HG02759 (cell line): Measurements from ENCODE around the gene MVB12B.

Experiments
- ATAC-seq: cut with Tn5 transposase; IDR thresholded peaks from one replicate; pipeline ENCODE4 v1.9.1; 2021; ENCODE audit warnings: mild to moderate bottlenecking, moderate library complexity; ENCODE audit not compliant: unreplicated experiment

MVB12B gene

DNA sequence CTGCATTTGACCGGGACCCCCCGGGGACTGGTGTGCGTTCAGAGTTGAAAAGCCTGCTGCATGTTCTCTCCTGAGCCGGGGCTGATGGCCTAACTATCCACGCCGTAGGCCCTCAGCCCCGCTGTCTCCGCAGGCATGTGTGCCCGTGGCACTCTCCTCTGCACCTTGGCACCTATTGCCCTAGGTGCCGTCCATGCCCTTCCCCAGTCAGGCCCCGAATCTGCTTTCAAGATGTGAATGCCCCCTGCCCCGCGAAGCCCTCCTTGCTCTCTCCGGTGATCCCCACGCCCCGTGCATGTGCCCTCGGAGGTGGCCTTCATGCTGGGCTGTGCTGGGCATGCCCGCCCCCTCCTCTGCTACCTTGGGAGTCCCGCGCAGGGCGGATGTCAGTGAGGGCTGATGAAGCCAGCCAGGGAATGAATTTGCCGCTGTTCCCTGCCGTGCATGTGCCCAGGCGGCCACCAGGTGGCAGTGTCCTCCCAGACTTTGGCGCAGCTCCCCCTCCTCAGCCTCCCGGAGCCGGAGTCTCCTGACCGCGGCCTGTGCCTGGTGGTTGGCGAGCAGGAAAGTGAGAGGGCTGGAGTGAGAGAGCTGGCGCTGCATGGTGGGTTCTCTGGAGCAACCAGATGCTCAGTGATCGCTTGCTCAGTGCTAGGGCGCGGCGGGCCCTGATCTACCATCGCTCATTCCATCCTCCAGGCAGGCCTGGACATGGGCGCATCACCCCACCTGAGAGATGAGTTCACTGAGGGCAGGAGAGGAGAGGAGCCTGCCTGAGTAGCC is 174.2 kb downstream of the MVB12B start:
- peak; percentile 47 for ATAC-seq

DNA sequence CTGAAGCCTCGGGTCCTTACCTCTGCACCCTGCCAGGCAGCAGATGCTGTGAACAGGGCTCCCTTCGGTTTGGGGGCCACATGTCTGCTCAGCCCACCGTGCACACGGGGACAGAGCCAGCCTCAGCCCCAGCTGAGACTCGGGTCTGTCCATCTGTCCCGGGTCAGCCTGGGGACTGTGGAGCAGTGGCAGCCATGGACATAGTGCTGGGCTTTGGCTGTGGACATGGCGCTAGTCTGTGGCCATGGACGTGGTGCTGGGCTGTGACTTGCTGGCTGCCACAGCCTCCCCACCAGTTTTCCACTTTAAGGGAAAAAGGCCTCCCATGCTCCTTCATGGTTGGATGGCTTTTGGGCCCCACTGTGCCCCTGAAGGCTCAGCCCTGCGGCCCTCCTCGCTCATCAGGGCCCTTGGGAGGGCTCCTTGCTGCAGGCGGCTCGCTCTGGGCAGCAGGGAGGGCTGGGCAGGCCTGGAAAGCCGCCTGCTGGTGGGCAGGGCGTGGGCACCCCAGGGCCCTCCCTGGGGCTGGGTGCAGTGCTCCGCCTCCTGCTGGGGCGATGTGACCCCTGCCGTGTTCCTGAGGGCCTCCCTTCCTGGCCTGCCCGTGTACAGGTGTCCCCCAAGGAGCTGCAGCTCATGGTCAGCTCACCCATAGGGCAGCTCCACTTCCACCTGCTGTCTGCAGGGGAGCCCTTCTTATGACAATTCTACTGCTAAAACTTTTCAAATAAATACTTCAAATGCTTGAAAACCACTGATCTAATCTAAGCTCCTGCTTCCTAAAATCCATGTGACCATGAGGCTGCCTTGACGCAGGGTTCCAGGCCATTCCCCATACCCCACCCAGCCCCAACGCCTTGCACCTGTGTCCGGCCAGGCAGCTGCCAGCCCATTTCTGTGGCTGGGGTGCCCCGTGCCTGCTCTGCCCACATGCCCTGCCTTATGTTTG is 175.0 kb downstream of the MVB12B start:
- ATAC-seq = no peak

DNA sequence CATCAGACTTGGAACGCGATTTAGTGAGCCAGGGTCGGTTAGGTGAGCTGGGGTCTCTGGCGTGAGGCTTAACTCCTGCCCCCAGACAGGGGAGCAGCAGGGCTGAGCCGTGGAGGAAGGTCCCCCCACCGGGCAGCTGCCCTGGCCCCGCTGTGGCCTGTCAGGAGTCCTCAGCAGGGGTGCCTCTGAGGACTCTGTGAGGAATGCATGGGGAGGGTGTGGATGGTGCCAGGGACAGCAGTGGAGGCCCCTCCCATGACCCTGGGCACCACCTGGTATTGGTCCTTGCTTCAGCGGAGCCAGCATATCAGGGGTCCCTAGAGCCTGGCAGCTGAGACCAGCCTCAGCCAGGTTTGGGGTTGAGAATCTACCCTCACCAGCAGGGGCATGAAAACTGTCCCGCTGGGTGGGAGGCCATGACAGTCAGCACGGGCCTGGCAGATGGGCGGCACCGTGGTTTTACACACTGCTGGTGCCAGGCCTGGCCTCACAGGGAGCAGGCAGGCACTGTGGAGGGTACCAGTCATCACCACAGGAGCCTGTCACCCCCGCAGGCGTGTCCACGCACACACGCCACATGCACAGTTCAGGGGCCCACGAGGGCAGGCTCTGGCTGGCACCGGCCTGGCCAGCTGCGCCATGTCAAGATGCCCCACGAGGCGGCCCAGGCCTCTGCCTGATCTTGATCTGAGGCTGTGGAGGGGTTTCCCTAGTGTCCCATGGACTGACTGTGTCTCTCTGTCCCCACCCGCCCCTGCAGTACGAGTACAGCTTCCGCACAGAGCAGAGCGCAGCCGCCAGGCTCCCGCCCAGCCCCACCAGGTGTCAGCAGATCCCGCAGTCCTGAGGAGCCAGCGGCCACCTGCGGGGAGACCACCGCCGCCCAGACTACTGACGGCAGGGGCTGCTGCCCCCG is 176.0 kb downstream of the MVB12B start:
- no peak for ATAC-seq

- ATAC-seq = no peak
Measured at GRCh38 chr9:126503333-126504085, 176.9 kb downstream of the MVB12B start.

- ATAC-seq = no peak
Measured at GRCh38 chr9:126504086-126504976, 177.7 kb downstream of the MVB12B start.

DNA sequence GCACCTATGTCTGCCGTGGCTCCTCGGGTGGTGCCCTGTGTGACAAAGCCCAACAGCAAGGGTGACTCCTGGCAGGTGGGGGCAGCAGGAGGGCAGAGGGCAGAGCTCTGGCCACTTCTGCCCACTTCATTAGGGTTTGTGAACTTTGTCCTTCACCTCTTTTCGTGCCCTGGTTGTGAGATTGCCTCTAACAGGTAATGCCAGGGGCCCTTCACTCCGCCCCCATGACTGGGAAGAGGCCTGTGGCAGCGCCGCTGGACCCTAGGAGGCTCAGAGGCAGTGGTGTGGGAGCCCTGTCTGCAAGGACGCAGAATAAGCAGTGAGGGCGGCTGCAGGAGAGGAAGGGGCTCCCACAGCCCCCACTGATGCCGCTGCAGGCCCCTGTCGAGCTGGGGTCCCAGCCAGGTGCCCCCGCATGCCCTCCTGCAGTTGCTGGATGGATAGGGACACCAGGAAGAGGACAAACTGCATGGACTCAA is 178.4 kb downstream of the MVB12B start:
- ATAC-seq = no peak

- no peak for ATAC-seq
Measured at GRCh38 chr9:126505697-126506346, 179.2 kb downstream of the MVB12B start.

DNA sequence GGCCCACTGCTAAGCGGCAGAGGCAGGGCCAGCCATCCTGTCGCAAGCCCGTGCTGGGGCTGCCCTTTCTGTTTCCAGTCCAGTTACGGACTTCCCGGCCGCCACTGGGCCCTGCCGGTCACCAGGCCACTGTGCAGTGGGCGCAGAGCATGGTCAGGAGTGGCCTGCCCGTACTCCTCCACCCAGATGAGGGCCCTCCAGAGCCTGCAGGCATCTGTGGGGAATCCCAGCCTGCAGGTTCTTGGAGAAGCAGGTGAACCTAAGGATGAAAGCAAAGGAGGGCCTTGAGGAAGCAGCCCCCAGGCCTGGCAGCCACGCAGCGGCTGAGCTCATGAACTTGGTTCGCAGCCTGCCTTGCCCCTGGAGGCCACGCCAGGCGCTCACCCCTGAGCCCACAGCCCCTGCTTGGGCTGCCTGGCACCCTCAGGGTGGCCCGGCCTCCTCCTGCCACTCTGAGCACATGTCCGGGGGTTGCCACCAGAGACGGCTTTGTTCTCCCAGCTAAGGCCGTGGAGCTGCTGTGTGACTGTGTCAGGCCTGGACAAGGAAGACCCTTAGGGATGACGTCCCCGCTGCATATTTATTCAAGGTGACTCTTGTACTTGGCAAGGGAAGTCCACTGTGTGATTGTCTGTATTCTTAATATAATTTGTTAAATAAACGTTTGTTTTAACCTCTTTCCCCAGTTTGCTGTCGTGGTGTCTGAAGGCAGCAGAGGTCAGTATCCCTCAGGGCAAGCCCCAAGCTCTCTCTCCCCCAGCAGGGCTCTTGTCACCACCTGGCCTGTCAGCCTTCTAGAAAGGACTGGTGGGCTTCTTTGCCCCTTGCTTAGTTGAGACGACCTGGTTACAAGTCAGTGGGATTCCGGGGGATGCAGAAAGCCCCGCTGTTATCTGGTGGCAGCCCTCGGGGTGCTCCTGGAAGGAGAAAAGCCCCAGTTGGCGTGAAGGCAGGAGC is 180.0 kb downstream of the MVB12B start:
- ATAC-seq = no peak

DNA sequence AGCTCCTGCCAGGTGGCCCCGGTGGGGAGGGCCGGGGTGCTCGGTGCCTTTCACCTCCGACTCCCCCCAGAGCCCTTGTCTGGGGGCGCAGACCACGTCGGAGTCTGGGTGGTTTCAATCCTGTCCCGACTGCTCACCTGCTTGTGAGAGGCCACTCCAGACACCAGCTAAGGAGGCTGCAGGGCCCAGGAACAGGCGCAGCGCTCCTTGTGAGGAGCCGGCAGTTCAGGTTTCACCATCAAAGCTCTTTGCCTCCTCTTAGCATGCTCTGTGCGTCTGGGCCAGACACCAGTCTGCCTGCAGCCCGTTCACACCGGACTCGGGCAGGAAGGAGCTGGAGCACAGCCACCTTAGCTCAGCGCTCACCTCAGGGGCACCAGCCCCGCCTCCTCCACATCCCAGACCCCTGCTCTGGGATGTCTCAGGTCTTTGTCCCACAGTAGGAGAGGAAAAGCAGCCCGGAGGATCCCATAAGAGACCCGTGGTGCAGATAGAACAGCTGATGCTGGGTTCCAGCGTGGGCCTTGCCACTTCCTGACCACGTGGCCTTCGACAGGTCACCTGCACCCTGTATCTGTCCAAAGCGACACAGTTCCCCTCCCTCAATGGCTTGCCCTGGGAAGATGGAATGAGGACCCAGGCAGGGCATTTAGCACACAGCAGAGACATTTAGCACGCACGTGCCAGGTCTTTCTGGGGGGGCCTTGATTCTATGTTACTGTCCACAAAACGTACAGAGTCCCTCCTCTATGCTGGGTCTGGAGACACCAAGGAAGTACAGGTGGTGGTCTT is 180.9 kb downstream of the MVB12B start:
- no peak for ATAC-seq

GRCh38 chr9:126508171-126508591 is 181.6 kb downstream of the MVB12B start:
- no peak for ATAC-seq

GRCh38 chr9:126508928-126509327 is 182.3 kb downstream of the MVB12B start:
- no peak for ATAC-seq

DNA sequence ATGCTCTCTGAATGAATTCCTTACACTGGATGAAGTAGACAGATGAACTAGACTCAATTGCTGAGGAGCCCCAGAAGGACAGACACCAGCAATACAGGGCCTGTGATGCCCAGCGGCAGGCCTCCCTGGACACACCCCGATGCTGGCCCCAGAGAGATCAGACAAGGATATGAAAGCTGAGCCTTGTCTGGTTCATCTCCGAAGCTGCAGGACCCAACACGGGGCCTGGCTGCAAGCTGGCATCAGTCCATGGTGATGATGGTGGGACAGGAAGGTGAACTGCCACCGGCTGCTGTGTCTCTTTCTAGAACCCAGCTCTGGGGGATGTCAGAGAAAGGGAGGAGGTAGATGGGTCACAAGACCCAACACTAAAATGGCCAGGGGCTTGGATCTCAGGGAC is 183.1 kb downstream of the MVB12B start:
- no peak for ATAC-seq

DNA sequence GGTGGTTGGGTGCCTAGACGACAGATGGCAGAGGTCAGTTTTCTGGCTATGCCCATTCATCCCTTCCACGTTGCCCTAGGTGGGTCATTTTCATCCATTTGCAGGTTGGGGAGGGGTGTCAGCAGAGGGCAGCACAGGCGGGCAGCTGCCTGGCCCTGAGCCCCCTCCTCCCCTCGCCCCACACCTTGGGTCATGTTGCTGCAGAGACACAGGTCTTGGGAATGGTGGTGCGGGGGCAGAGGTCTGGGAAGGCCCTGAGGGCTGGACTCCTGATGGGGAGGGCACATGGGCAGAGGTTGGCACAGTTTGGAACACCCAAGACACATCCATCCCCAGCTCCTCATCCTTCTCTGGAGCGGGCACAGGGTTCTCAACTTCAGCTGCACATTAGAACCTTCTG is 183.9 kb downstream of the MVB12B start:
- ATAC-seq = no peak

DNA sequence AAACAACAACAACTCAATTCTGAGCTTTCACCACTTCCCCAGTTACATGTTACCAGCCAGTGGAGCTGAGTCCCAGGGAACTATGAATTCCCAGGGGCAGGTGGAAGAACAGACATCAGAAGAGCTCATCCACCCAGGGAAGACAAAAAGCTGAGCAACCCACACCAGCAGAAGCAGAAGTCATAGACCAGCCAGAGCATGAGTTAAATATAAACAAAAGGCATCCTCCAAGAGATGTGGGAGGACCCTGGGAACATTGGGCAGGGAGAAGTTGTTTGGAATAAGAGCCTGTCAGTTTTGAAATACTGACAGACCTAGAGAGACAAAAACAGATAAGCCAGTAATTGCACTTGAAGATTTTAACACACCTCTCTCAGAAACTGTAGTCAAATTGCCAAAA is 184.8 kb downstream of the MVB12B start:
- no peak for ATAC-seq

DNA sequence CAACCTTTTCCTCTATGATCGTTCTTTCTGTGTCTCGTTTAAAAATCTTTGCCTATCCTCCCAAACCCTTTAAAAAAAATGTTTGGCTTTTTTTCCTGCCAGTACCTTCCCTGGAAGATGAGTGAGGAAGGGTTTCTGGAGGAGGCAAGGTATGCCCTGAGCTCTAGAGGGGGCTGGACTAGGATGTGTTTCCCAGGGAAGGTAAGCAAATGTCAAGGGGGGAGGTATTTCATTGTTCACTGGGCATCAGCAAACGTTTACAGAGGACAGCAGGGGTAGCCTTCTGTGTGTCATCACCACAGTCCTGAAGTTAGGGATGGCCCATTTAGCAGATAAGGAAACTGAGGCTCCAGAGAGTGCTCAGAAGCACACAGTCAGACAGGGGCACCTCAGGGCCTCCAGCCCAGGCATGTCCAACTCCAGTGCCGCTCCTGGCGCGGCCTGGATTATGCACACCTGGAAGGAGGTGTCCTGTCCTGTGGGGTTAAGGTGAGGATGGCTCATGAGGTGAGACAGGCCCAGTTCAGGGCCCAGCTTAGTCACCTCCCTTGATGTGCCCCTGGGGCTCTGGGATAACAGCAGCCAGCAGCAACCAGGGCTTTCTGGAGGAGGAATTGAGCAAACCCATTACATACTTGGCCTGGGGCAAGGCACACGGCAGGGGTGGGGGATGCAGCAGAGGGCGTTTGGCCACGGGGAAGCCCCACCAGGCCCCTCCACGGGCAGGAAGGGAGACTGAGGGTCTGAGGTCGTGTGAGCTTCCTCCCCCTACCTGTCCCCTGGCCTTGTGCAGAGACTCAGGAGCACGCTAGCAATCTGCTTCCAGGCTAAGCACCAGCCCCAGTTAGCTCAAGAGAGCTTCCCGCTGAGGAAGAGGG is 186.8 kb downstream of the MVB12B start:
- no peak for ATAC-seq
